ENCODE results near the gene ARG1. TPM values are rescaled to one million over a fixed set of nuclear protein-coding genes. Genes with fewer than 3 reads are reported as not detected.

Gene ARG1
- total and polyA plus RNA-seq, 10 of the 15 experiments (the other 5 are each of a cell fraction or from before 2014, with no cell fraction given): 0.33 TPM; not detected in 9

DNA sequence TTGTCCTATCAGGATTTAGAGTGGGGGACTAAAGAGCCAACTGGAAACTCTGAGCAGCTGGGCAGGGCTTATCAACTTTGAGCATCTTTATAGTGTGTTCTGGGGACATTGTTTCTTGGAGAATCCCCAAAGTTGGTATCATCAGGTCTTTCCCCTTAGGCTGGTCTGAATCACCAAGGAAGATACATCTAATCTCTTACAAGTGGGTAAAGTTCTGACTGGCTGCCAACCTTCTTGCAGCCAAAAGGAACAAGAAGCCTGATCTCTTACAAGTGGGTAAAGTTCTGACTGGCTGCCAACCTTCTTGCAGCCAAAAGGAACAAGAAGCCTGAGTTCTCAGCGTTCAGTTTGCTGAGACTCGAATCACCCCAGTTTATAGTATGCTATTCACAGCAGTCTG is 56.6 kb downstream of the ARG1 start (continued):
- TF ChIP-seq ATF2 (IDR thresholded peaks at IDR 0.05; ENCODE audit: low read length): no peak
- no peak for TF ChIP-seq MTA3 (IDR thresholded peaks at IDR 0.05; ENCODE audit: borderline replicate concordance, low read length)
- TF ChIP-seq NR2F1 (conservative IDR thresholded peaks at IDR 0.05): no peak
- TF ChIP-seq, protein P1, sequence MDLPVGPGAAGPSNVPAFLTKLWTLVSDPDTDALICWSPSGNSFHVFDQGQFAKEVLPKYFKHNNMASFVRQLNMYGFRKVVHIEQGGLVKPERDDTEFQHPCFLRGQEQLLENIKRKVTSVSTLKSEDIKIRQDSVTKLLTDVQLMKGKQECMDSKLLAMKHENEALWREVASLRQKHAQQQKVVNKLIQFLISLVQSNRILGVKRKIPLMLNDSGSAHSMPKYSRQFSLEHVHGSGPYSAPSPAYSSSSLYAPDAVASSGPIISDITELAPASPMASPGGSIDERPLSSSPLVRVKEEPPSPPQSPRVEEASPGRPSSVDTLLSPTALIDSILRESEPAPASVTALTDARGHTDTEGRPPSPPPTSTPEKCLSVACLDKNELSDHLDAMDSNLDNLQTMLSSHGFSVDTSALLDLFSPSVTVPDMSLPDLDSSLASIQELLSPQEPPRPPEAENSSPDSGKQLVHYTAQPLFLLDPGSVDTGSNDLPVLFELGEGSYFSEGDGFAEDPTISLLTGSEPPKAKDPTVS (IDR thresholded peaks at IDR 0.05; ENCODE audit: low read depth, low read length): no peak
- TF ChIP-seq SIX5 (IDR thresholded peaks at IDR 0.05; ENCODE audit: low read depth, low read length, severe bottlenecking): no peak
- no peak for TF ChIP-seq NR2C2 (IDR thresholded peaks at IDR 0.05; ENCODE audit: borderline replicate concordance, control insufficient read depth, insufficient read length, low read depth)

- no peak for DNase-seq (ENCODE audit: low read depth, low spot score)
- H2AFZ ChIP-seq (ENCODE audit: control insufficient read depth, low read depth, low read length): no peak overlapping the region
- no peak for FAIRE-seq
- ATAC-seq: no peak
- no peaks in the 10 kb centered on the region; the same call in 1 of the 2 replicates for H3K4me1 ChIP-seq (ENCODE audit: control insufficient read depth, insufficient read depth, low read length)
- TF ChIP-seq STAT3 (IDR thresholded peaks at IDR 0.05; ENCODE audit: low read depth, low read length): no peak
- in situ Hi-C loops (cut with MboI) (no loop called here), intact Hi-C loops (cut with micrococcal nuclease; ENCODE audit: unreplicated experiment) (no loop called here)
- H3K9me3 ChIP-seq (replicated peaks; ENCODE audit: control insufficient read depth, insufficient read depth, low read length): no peaks in the 10 kb centered on the region
- RAD21 ChIA-PET (ENCODE audit: unreplicated experiment): no interaction called here
- no peak overlapping the region for H3K9ac ChIP-seq (ENCODE audit: control insufficient read depth, insufficient read depth, low read length)
- H3K27me3 ChIP-seq (replicated peaks in 1 of 2; ENCODE audit: control insufficient read depth in 2 of 2, insufficient read depth in 2 of 2, low read length in 1 of 2): no peaks in the 10 kb centered on the region; a peak in 2 of 4 replicates
- CTCF ChIA-PET: interaction anchor here (0.8 kb wide), 1 partner anchor 10 kb away, joined by 3 read pairs; no protein-coding TSS in a partner anchor
- H3K4me2 ChIP-seq (ENCODE audit: control insufficient read depth, insufficient read depth): no peak overlapping the region
- H3K4me3 ChIP-seq: no peak overlapping the region
- H3K79me2 ChIP-seq (ENCODE audit: control insufficient read depth, insufficient read depth, low read length): peaks cover 10% of the 10 kb centered on the region
- H3K27ac ChIP-seq (ENCODE audit: control insufficient read depth, insufficient read depth): no peak overlapping the region
- 89% methylated on average over 3 of the region's 3 CpGs for WGBS (ENCODE audit: insufficient coverage, insufficient replicate concordance, low lambda C conversion rate, missing lambda C conversion rate)
- H4K20me1 ChIP-seq (ENCODE audit: control insufficient read depth, insufficient read depth): no peaks in the 10 kb centered on the region
- POLR2A ChIA-PET: no interaction called here
- BruUV-seq (replicated peaks): no TSS peak
- SMC1A ChIA-PET (ENCODE audit: uncharacterized antibody, unreplicated experiment): no interaction called here
- H3K36me3 ChIP-seq (ENCODE audit: control insufficient read depth in 2 of 2, insufficient read depth in 2 of 2, low read length in 1 of 2): no peaks in the 10 kb centered on the region
Measured at GRCh38 chr6:131631625-131632289, 58.7 kb downstream of the ARG1 start.

Other genes starting within 250 kb of the ARG1 start
- gene MED23, start 55.0 kb downstream of the ARG1 start, total RNA-seq (2014; rRNA removed): 22.5 and 29.4 TPM in 2 replicates
- 24.6 and 25.7 TPM in 2 replicates for gene MED23, start 55.0 kb downstream of the ARG1 start, total RNA-seq (2014; rRNA removed; fragmentation: Illumina TruSeq; extraction: Trizol)
- gene MED23, start 55.0 kb downstream of the ARG1 start, total RNA-seq (2021): 18.3 and 19.4 TPM in 2 replicates
- 42.9 and 53.3 TPM in 2 replicates for gene MED23, start 55.0 kb downstream of the ARG1 start, polyA plus RNA-seq (2011; rRNA removed)
- gene MED23, start 55.0 kb downstream of the ARG1 start, polyA plus RNA-seq (2014; fragmentation: Illumina TruSeq; extraction: Trizol): 20.4 and 27.3 TPM in 2 replicates
- gene MED23, start 55.0 kb downstream of the ARG1 start, polyA plus RNA-seq (2014; fragmentation: Nextera tagmentation; extraction: Ambion mirVana): 1 to 10 TPM; 7.1 to 9.0 TPM
- gene MED23, start 55.0 kb downstream of the ARG1 start, polyA plus RNA-seq (2014; rRNA removed): 15.1 and 19.7 TPM in 2 replicates
- gene MED23, start 55.0 kb downstream of the ARG1 start, polyA plus RNA-seq (2016; fragmentation: Nextera tagmentation; extraction: Ambion mirVana): 10 to 100 TPM; 15.1 to 19.3 TPM
- not detected in 2 replicates for gene ENPP3, start 64.1 kb downstream of the ARG1 start, total RNA-seq (2014; rRNA removed)
- gene ENPP3, start 64.1 kb downstream of the ARG1 start, total RNA-seq (2014; rRNA removed; fragmentation: Illumina TruSeq; extraction: Trizol): not detected in 2 replicates
- not detected in 2 replicates for gene ENPP3, start 64.1 kb downstream of the ARG1 start, total RNA-seq (2021)
- gene ENPP3, start 64.1 kb downstream of the ARG1 start, polyA plus RNA-seq (2011; rRNA removed): 0.01 TPM in 1 of 2 replicates, not detected in the other
- not detected in 2 replicates for gene ENPP3, start 64.1 kb downstream of the ARG1 start, polyA plus RNA-seq (2014; fragmentation: Illumina TruSeq; extraction: Trizol)
- gene ENPP3, start 64.1 kb downstream of the ARG1 start, polyA plus RNA-seq (2014; fragmentation: Nextera tagmentation; extraction: Ambion mirVana): not detected
- gene ENPP3, start 64.1 kb downstream of the ARG1 start, polyA plus RNA-seq (2014; rRNA removed): not detected in 2 replicates
- gene ENPP3, start 64.1 kb downstream of the ARG1 start, polyA plus RNA-seq (2016; fragmentation: Nextera tagmentation; extraction: Ambion mirVana): not detected
- gene OR2A4, start 128.2 kb downstream of the ARG1 start, total RNA-seq (2014; rRNA removed): not detected in 2 replicates
- not detected in 2 replicates for gene OR2A4, start 128.2 kb downstream of the ARG1 start, total RNA-seq (2014; rRNA removed; fragmentation: Illumina TruSeq; extraction: Trizol)
- not detected in 2 replicates for gene OR2A4, start 128.2 kb downstream of the ARG1 start, total RNA-seq (2021)
- gene OR2A4, start 128.2 kb downstream of the ARG1 start, polyA plus RNA-seq (2011; rRNA removed): not detected in 2 replicates
- not detected in 2 replicates for gene OR2A4, start 128.2 kb downstream of the ARG1 start, polyA plus RNA-seq (2014; fragmentation: Illumina TruSeq; extraction: Trizol)
- gene OR2A4, start 128.2 kb downstream of the ARG1 start, polyA plus RNA-seq (2014; fragmentation: Nextera tagmentation; extraction: Ambion mirVana): not detected
- gene OR2A4, start 128.2 kb downstream of the ARG1 start, polyA plus RNA-seq (2014; rRNA removed): 0.14 TPM in 1 of 2 replicates, not detected in the other
- not detected for gene OR2A4, start 128.2 kb downstream of the ARG1 start, polyA plus RNA-seq (2016; fragmentation: Nextera tagmentation; extraction: Ambion mirVana)
- 0.06 TPM in 1 of 2 replicates, not detected in the other for gene CTAGE9, start 137.8 kb downstream of the ARG1 start, total RNA-seq (2014; rRNA removed)
- not detected in 2 replicates for gene CTAGE9, start 137.8 kb downstream of the ARG1 start, total RNA-seq (2014; rRNA removed; fragmentation: Illumina TruSeq; extraction: Trizol)
- gene CTAGE9, start 137.8 kb downstream of the ARG1 start, total RNA-seq (2021): not detected in 2 replicates
- gene CTAGE9, start 137.8 kb downstream of the ARG1 start, polyA plus RNA-seq (2011; rRNA removed): not detected in 2 replicates
- gene CTAGE9, start 137.8 kb downstream of the ARG1 start, polyA plus RNA-seq (2014; fragmentation: Illumina TruSeq; extraction: Trizol): not detected in 2 replicates
- not detected for gene CTAGE9, start 137.8 kb downstream of the ARG1 start, polyA plus RNA-seq (2014; fragmentation: Nextera tagmentation; extraction: Ambion mirVana)
- gene CTAGE9, start 137.8 kb downstream of the ARG1 start, polyA plus RNA-seq (2014; rRNA removed): not detected in 2 replicates
- gene CTAGE9, start 137.8 kb downstream of the ARG1 start, polyA plus RNA-seq (2016; fragmentation: Nextera tagmentation; extraction: Ambion mirVana): not detected
- gene ENPP1, start 234.8 kb downstream of the ARG1 start, total RNA-seq (2014; rRNA removed): not detected in 2 replicates
- not detected in 2 replicates for gene ENPP1, start 234.8 kb downstream of the ARG1 start, total RNA-seq (2014; rRNA removed; fragmentation: Illumina TruSeq; extraction: Trizol)
- gene ENPP1, start 234.8 kb downstream of the ARG1 start, total RNA-seq (2021): 0.05 and 0.16 TPM in 2 replicates
- gene ENPP1, start 234.8 kb downstream of the ARG1 start, polyA plus RNA-seq (2011; rRNA removed): not detected in 2 replicates
- gene ENPP1, start 234.8 kb downstream of the ARG1 start, polyA plus RNA-seq (2014; fragmentation: Illumina TruSeq; extraction: Trizol): 0.03 TPM in 1 of 2 replicates, not detected in the other
- gene ENPP1, start 234.8 kb downstream of the ARG1 start, polyA plus RNA-seq (2014; fragmentation: Nextera tagmentation; extraction: Ambion mirVana): not detected
- gene ENPP1, start 234.8 kb downstream of the ARG1 start, polyA plus RNA-seq (2014; rRNA removed): not detected in 2 replicates
- not detected for gene ENPP1, start 234.8 kb downstream of the ARG1 start, polyA plus RNA-seq (2016; fragmentation: Nextera tagmentation; extraction: Ambion mirVana)

All from GM12878 (cell line).